Measurements from ENCODE around the gene ZNF554. TPM values are rescaled to one million over a fixed set of nuclear protein-coding genes. Genes with fewer than 3 reads are reported as not detected.

ZNF554 gene
- total and polyA plus RNA-seq, 2 of the 8 experiments (the other 6 are each of a cell fraction or from before 2014, with no cell fraction given), result 1.8 to 5.7 TPM

DNA sequence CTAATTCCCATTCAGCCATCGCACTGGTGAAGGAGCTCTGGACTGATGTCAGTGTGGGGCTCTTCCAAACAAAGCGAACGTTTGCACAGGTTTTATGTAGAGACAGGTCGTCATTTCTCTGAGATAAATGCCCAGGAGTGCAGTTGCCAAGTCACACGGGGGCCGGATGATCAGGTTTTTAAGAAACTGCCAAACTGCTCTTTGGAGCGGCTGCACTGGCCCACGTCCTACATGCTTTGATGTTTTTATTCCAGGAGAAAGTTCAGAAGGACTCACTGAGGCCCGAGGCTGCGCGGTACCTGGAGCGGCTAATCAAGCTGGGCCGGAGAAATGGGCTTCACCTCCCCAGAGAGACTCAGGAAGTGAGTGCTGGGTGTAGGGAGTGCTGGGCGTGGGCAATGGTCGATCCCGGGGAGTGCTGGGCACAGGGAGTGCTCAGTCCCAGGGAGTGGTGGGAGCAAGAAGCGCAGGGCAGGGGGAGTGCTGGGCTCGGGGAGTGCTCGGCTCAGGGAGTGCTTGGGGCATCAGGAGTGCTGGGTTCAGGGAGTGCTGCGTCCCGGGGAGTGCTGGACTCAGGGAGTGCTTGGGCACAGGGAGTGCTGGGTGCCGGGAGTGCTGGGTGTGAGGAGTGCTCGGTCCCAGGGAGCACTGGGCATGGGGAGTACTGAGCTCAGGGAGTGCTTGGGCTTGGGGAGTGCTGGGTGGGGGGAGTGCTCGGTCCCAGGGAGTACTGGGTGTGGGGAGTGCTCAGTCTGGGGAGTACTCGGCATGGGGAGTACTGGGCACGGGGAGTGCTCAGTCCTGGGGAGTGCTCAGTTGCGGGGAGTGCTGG is 23.6 kb upstream of the ZNF554 start (continued):
- TF ChIP-seq CHD7 (IDR thresholded peaks at IDR 0.05; ENCODE audit: insufficient replicate concordance, low read length), result no peak
- TF ChIP-seq JUN (IDR thresholded peaks at IDR 0.05; ENCODE audit: low read depth, low read length), result no peak
- no peak for TF ChIP-seq SUZ12 (IDR thresholded peaks at IDR 0.05; ENCODE audit: low read length)
- no peak for TF ChIP-seq RXRA (IDR thresholded peaks at IDR 0.05; ENCODE audit: insufficient read depth, low read depth, low read length)
